Lower leg skin (tissue), 3 donors: ENCODE data around the gene BSX.

ENCODE experiments used
- CTCF ChIP-seq, 3 donors: fragments of 450-650 bp; IDR thresholded peaks; one replicate each; pipeline ENCODE4 v1.5.1; 2016; ENCODE audit warnings: antibody characterized with exemption in 3 of 3, mild to moderate bottlenecking in 3 of 3, moderate library complexity in 2 of 3
- POLR2A ChIP-seq, 2 donors: fragments of 450-650 bp; IDR thresholded peaks; one replicate each; pipeline ENCODE4 v1.6.1; 2016 to 2017; ENCODE audit warnings: antibody characterized with exemption in 2 of 2, mild to moderate bottlenecking in 1 of 2, moderate library complexity in 1 of 2

- TF ChIP-seq CTCF (IDR thresholded peaks at IDR 0.05) (no peak), POLR2A (IDR thresholded peaks at IDR 0.05) (no peak)
Measured at GRCh38 chr11:122984186-122985011, 2.8 kb upstream of the BSX start.
